Measurements from ENCODE around the gene PJA1.

DNA sequence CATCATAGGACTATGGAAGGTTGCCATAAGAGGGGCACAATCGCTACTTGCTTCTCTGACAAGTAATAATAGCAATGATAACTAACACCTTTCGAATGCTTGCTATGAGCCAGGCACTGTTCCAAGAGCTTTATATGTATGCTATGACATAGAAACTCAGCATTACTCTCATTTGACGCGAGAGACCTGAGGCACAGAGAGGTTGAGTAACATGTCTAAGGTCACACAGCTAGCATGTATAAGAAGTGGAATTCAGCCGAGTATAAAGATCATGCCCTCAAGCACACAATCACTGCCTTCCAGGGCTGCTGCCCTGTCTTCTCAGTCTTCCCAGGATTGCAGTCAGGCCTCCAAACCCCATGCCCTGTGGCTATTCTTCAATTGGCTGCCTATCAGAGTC, 19.5 kb downstream of the PJA1 start:
- TF ChIP-seq TAF1 (IDR thresholded peaks at IDR 0.05; ENCODE audit: borderline replicate concordance, insufficient read depth, low read length) = no peak
- TF ChIP-seq, protein P1, sequence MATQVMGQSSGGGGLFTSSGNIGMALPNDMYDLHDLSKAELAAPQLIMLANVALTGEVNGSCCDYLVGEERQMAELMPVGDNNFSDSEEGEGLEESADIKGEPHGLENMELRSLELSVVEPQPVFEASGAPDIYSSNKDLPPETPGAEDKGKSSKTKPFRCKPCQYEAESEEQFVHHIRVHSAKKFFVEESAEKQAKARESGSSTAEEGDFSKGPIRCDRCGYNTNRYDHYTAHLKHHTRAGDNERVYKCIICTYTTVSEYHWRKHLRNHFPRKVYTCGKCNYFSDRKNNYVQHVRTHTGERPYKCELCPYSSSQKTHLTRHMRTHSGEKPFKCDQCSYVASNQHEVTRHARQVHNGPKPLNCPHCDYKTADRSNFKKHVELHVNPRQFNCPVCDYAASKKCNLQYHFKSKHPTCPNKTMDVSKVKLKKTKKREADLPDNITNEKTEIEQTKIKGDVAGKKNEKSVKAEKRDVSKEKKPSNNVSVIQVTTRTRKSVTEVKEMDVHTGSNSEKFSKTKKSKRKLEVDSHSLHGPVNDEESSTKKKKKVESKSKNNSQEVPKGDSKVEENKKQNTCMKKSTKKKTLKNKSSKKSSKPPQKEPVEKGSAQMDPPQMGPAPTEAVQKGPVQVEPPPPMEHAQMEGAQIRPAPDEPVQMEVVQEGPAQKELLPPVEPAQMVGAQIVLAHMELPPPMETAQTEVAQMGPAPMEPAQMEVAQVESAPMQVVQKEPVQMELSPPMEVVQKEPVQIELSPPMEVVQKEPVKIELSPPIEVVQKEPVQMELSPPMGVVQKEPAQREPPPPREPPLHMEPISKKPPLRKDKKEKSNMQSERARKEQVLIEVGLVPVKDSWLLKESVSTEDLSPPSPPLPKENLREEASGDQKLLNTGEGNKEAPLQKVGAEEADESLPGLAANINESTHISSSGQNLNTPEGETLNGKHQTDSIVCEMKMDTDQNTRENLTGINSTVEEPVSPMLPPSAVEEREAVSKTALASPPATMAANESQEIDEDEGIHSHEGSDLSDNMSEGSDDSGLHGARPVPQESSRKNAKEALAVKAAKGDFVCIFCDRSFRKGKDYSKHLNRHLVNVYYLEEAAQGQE (IDR thresholded peaks at IDR 0.05; ENCODE audit: insufficient read depth in 1 of 2, low read depth in 2 of 2, low read length in 2 of 2) = no peak
- TF ChIP-seq POLR2AphosphoS5 (IDR thresholded peaks at IDR 0.05; ENCODE audit: low read depth, low read length) = no peak
